ENCODE data around the gene WBP4. TPM values are rescaled to one million over a fixed set of nuclear protein-coding genes. Genes with fewer than 3 reads are reported as not detected.
A peak's percentile ranks its signal among the peaks of the same experiment; 100 is the strongest.

The WBP4 gene
- total RNA-seq, 2 experiments from 2014 or later, result 6.9 to 7.4 TPM

DNA sequence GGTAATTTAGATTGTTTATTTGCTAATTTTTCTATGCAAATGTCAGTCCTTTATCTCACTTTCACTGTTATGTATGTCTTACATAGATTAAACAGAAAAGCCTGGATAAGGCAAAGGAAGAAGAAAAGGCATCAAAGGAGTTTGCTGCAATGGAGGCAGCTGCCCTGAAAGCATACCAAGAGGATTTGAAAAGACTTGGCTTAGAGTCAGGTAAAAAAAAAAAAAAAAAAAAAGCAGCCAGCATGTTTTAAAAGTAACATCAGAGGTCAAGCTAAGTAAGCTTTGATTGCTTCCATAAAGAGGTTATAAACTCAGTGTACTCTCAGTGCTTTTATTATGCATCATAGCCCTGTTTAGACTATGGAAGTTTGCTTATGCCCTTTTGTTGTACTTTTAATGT is 3.8 kb downstream of the WBP4 start:
- Histone ChIP-seq H3K4me1 (ENCODE audit: insufficient read depth, low read length) (peaks cover 4% of the 10 kb centered on the region), H3K4me3 (ENCODE audit: low read length) (no peak overlapping the region), H3K9me3 (ENCODE audit: control insufficient read depth in 1 of 2, insufficient read depth in 1 of 2, low read length in 2 of 2) (no peaks in the 10 kb centered on the region), H3K27ac (ENCODE audit: low read depth in 1 of 2, low read length in 2 of 2) (no peak overlapping the region), H3K27me3 (ENCODE audit: control insufficient read depth in 1 of 2, insufficient read depth in 2 of 2, low read length in 2 of 2) (no peaks in the 10 kb centered on the region), H3K36me3 (ENCODE audit: insufficient read depth, low read length) (peaks cover 39% of the 10 kb centered on the region)
- no peak overlapping the region for H3K27ac Mint-ChIP-seq
- ATAC-seq (ENCODE audit: poor library complexity) (no peak), DNase-seq (no peak)
- intact Hi-C loops (cut with DNase I, micrococcal nuclease), result loop anchor here in 1 of 2 experiments (10.0 kb wide), 1 partner anchor 250 kb away; the partner anchor contains the start of gene NAA16
- ChIA-PET POLR2A (no interaction called here), CTCF (interaction anchor here (0.6 to 1.8 kb wide), 4 partner anchors 10 to 145 kb away, joined by 3 to 8 read pairs (median 4); no protein-coding TSS in a partner anchor)
- H3K9me3 Mint-ChIP-seq, result no peaks in the 10 kb centered on the region
- H3K36me3 Mint-ChIP-seq (ENCODE audit: low read depth), result peaks cover 88% of the 10 kb centered on the region
- peaks cover 14% of the 10 kb centered on the region for H3K27me3 Mint-ChIP-seq
- H3K4me3 Mint-ChIP-seq, result no peak overlapping the region
- peaks cover 34% of the 10 kb centered on the region for H3K4me1 Mint-ChIP-seq (ENCODE audit: low read depth)
- TF ChIP-seq CTCF (IDR thresholded peaks at IDR 0.05), result no peak

GRCh38 chr13:41074523-41074922 is 13.2 kb downstream of the WBP4 start:
- no peaks in the 10 kb centered on the region for H3K27me3 Mint-ChIP-seq
- ATAC-seq (ENCODE audit: poor library complexity) (no peak), DNase-seq (no peak)
- H3K9me3 Mint-ChIP-seq, result no peaks in the 10 kb centered on the region
- ChIA-PET CTCF (interaction anchor here (0.7 to 1.7 kb wide), 2 partner anchors 9 to 148 kb away, joined by 4 to 5 read pairs; no protein-coding TSS in a partner anchor), POLR2A (interaction anchor here (0.9 to 1.7 kb wide), 2 partner anchors 13 to 153 kb away, joined by 3 to 9 read pairs; partner anchors contain the start of gene WBP4)
- Histone ChIP-seq H3K4me3 (ENCODE audit: low read length) (no peak overlapping the region), H3K27me3 (ENCODE audit: control insufficient read depth in 1 of 2, insufficient read depth in 2 of 2, low read length in 2 of 2) (no peaks in the 10 kb centered on the region), H3K4me1 (ENCODE audit: insufficient read depth, low read length) (no peaks in the 10 kb centered on the region), H3K9me3 (ENCODE audit: control insufficient read depth in 1 of 2, insufficient read depth in 1 of 2, low read length in 2 of 2) (no peaks in the 10 kb centered on the region), H3K36me3 (ENCODE audit: insufficient read depth, low read length) (peaks cover 64% of the 10 kb centered on the region), H3K27ac (ENCODE audit: low read depth in 1 of 2, low read length in 2 of 2) (no peak overlapping the region)
- no peaks in the 10 kb centered on the region for H3K4me1 Mint-ChIP-seq (ENCODE audit: low read depth)
- H3K27ac Mint-ChIP-seq, result no peak overlapping the region
- no peak overlapping the region for H3K4me3 Mint-ChIP-seq
- TF ChIP-seq CTCF (IDR thresholded peaks at IDR 0.05), result no peak
- H3K36me3 Mint-ChIP-seq (ENCODE audit: low read depth), result peaks cover 75% of the 10 kb centered on the region
- intact Hi-C loops (cut with DNase I, micrococcal nuclease), result loop anchor here (2.0 to 10.0 kb wide), 4 partner anchors 58 to 1036 kb away; partner anchors contain the start of genes KBTBD6 (in 1 of the 2) and KBTBD7 (in 1 of the 2)

GRCh38 chr13:41075034-41075433 is 13.7 kb downstream of the WBP4 start:
- intact Hi-C loops (cut with DNase I, micrococcal nuclease), result loop anchor here (1.0 to 10.0 kb wide), 8 partner anchors 52 to 1036 kb away; partner anchors contain the start of genes KBTBD6 (in 1 of the 2) and KBTBD7 (in 1 of the 2)
- Histone ChIP-seq H3K4me1 (ENCODE audit: insufficient read depth, low read length) (no peaks in the 10 kb centered on the region), H3K36me3 (ENCODE audit: insufficient read depth, low read length) (peaks cover 64% of the 10 kb centered on the region), H3K27me3 (ENCODE audit: control insufficient read depth in 1 of 2, insufficient read depth in 2 of 2, low read length in 2 of 2) (no peaks in the 10 kb centered on the region), H3K27ac (ENCODE audit: low read depth in 1 of 2, low read length in 2 of 2) (no peak overlapping the region), H3K4me3 (ENCODE audit: low read length) (no peak overlapping the region), H3K9me3 (ENCODE audit: control insufficient read depth in 1 of 2, insufficient read depth in 1 of 2, low read length in 2 of 2) (no peaks in the 10 kb centered on the region)
- ATAC-seq (ENCODE audit: poor library complexity), result peak; percentile 49
- Mint-ChIP-seq H3K4me1 (ENCODE audit: low read depth) (no peaks in the 10 kb centered on the region), H3K27ac (no peak overlapping the region), H3K27me3 (no peaks in the 10 kb centered on the region), H3K9me3 (no peaks in the 10 kb centered on the region), H3K36me3 (ENCODE audit: low read depth) (peaks cover 77% of the 10 kb centered on the region), H3K4me3 (no peak overlapping the region)
- ChIA-PET CTCF (interaction anchor here (0.7 to 1.7 kb wide), 2 partner anchors 9 to 147 kb away, joined by 4 to 5 read pairs; no protein-coding TSS in a partner anchor), POLR2A (interaction anchor here (0.9 kb wide), 1 partner anchor 154 kb away, joined by 3 read pairs; no protein-coding TSS in a partner anchor)
- peak in 13 of 14 experiments; percentile 3 to 75 (median 20) for DNase-seq
- TF ChIP-seq CTCF (IDR thresholded peaks at IDR 0.05), result peak; percentile 53
